SW480 (cell line): Measurements from ENCODE around the gene DUSP23.
A peak's percentile ranks its signal among the peaks of the same experiment; 100 is the strongest.

Source experiments
- DNase-seq: peaks from one replicate; pipeline ENCODE4 v3.0.0-alpha.2; 2016; ENCODE audit warnings: low spot score

DUSP23 gene

GRCh38 chr1:159828581-159829272, 48.0 kb downstream of the DUSP23 start:
- no peak for DNase-seq

GRCh38 chr1:159829273-159829634, 48.5 kb downstream of the DUSP23 start:
- DNase-seq = peak; percentile 42

- no peak for DNase-seq
Observed at GRCh38 chr1:159829822-159830465, 49.2 kb downstream of the DUSP23 start.

GRCh38 chr1:159830722-159831121, 50.0 kb downstream of the DUSP23 start:
- no peak for DNase-seq

GRCh38 chr1:159831412-159832141, 50.8 kb downstream of the DUSP23 start:
- no peak for DNase-seq
